ENCODE data around the gene BRIP1.
"Not testable (repeated sequence)": the region's sequence is repeated elsewhere in the genome, so short reads cannot be mapped to it uniquely, and the experiment has no call there.

Gene BRIP1

GRCh38 chr17:61699032-61699431 lies 164.3 kb downstream of the BRIP1 start:
- no peak for DNase-seq (ENCODE audit: low spot score)

- DNase-seq (ENCODE audit: low spot score) = no peak
Observed at GRCh38 chr17:61698244-61698643, 165.1 kb downstream of the BRIP1 start.

- DNase-seq (ENCODE audit: low spot score) = no peak
Observed at GRCh38 chr17:61695779-61696337, 167.5 kb downstream of the BRIP1 start.

GRCh38 chr17:61694095-61694494 lies 169.2 kb downstream of the BRIP1 start:
- no peak for DNase-seq (ENCODE audit: low spot score)

GRCh38 chr17:61689610-61690180 lies 173.6 kb downstream of the BRIP1 start:
- DNase-seq (ENCODE audit: low spot score) = no peak

DNA sequence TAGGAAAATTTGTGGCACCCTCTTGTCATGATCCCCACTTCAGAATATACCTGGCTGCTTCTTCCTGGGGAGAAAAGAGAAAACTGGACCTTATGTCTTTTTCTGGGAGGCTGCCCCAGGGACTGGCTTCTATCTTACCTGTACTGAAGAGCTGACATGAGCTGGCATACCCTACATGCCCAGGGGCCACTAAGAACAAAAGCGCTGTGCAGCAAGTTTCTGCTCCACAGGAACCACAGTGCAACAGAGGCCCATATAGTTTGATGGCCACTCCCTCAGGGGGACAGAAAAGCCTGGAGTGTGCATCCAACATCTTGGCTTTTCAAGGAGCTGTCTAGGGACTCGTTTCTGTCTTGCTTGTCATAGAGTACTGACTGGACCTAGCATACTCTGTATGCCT lies 175.6 kb downstream of the BRIP1 start:
- no peak for DNase-seq (ENCODE audit: low spot score)

DNA sequence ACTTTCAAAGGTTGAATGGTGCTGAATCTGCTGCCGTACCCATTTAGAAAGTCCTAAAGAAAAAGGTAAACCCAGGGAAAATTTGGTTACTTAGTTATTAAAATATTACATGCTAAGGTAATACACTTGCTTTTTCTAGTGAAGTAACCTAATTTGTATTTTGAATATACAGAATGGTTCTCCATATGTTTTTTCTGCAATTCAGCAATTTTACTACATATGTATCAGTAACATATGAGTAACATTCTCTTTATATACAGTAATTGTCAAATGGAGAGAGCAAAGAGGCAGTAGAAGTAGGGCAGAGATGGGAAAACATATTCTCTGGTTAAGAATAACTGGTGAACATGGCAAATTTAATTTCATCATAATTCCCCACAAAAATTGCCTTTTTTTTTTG lies 177.2 kb downstream of the BRIP1 start:
- no peak for DNase-seq (ENCODE audit: low spot score)

- no peak for DNase-seq (ENCODE audit: low spot score)
Observed at GRCh38 chr17:61684818-61685217, 178.5 kb downstream of the BRIP1 start.

GRCh38 chr17:61684172-61684571 lies 179.2 kb downstream of the BRIP1 start:
- no peak for DNase-seq (ENCODE audit: low spot score)

- DNase-seq (ENCODE audit: low spot score) = no peak
Observed at GRCh38 chr17:61683466-61683865, 179.9 kb downstream of the BRIP1 start.

DNA sequence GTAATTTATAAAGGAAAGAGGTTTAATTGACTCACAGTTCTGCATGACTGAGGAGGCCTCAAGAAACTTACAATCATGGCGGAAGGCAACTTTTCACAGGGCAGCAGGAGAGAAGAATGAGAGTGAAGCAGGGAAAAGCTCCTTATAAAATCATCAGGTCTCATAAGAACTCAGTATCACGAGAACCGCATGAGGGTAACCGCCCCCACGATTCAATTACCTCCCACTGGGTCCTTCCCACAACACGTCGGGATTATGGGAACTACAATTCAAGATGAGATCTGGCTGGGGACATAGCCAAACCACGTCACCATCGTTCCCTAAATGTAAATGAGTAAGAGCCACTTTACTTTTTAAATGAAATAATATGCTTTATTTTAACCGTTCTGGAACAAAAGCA lies 182.4 kb downstream of the BRIP1 start:
- no peak for DNase-seq (ENCODE audit: low spot score)

GRCh38 chr17:61678339-61678738 lies 185.0 kb downstream of the BRIP1 start:
- DNase-seq (ENCODE audit: low spot score) = no peak

DNA sequence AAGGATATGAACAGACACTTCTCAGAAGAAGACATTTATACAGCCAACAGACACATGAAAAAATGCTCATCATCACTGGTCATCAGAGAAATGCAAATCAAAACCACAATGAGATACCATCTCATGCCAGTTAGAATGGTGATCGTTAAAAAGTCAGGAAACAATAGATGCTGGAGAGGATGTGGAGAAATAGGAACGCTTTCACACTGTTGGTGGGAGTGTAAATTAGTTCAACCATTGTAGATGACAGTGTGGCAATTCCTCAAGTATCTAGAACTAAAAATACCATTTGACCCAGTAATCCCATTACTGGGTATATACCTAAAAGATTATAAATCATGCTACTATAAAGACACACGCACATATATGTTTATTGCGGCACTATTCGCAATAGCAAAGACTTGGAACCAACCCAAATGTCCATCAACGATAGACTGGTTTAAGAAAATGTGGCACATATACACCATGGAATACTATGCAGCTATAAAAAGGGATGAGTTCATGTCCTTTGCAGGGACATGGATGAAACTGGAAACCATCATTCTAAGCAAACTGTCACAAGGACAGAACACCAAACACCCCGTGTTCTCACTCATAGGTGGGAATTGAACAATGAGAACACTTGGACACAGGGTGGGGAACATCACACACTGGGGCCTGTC lies 186.0 kb downstream of the BRIP1 start:
- not testable (repeated sequence) for DNase-seq (ENCODE audit: low spot score)

DNA sequence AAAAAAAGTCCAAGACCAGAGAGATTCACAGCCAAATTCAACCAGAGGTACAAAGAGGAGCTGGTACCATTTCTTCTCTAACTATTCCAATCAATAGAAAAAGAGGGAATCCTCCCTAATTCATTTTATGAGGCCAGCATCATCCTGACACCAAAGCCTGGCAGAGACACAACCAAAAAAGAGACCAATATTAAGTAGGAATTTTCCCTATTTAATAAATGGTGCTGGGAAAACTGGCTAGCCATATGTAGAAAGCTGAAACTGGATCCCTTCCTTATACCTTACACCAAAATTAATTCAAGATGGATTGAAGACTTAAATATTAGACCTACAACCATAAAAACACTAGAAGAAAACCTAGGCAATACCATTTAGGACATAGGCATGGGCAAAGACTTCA lies 186.8 kb downstream of the BRIP1 start:
- DNase-seq (ENCODE audit: low spot score) = not testable (repeated sequence)

DNA sequence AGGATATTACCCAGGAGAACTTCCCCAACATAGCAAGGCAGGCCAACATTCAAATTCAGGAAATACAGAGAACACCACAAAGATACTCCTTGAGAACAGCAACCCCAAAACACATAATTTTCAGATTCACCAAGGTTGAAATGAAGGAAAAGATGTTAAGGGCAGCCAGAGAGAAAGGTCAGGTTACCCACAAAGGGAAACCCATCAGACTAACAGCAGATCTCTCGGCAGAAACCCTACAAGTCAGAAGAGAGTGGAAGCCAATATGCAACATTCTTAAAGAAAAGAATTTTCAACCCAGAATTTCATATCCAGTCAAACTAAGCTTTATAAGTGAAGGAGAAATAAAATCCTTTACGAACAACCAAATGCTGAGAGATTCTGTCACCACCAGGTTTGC lies 188.7 kb downstream of the BRIP1 start:
- not testable (repeated sequence) for DNase-seq (ENCODE audit: low spot score)

- DNase-seq (ENCODE audit: low spot score) = not testable (repeated sequence)
Observed at GRCh38 chr17:61673019-61673897, 190.1 kb downstream of the BRIP1 start.

GRCh38 chr17:61672140-61672539 lies 191.2 kb downstream of the BRIP1 start:
- no peak for DNase-seq (ENCODE audit: low spot score)

DNA sequence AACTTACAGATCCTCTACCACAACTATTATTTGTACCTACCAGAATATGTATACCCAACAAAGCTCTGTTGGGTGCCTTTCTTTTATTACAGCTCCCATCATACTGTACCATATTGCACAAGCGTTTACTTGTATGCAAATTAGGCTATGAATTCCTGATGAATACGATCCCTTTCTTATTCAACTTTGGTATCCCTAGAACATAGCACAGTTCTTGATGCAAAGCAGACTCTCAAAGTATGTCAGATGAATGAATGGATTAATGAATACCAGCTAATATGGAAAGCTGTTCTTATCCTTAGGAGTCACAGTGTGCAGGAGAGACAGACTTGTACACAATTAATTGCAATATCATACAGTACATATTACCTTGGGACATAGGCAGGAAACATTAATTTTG lies 192.6 kb downstream of the BRIP1 start:
- DNase-seq (ENCODE audit: low spot score) = no peak

- DNase-seq (ENCODE audit: low spot score) = no peak
Observed at GRCh38 chr17:61669522-61669921, 193.8 kb downstream of the BRIP1 start.

DNA sequence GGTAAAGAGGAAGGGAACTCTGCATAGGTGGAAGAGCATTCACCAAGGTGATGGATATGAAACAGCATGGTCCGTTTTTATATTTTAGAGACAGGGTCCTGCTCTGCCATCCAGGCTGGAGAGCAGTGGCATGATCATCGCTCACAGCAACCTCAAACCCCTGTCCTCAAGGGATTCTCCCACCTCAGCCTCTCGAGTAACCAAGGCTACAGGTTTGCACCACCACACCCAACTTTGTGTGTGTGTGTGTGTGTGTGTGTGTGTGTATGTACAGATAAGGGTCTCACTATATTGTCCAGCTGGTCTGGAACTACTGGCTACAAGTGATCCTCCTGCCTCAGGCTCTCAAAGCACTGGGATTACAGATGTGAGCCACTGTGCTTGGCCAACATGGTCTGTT lies 194.8 kb downstream of the BRIP1 start:
- DNase-seq (ENCODE audit: low spot score) = no peak

- DNase-seq (ENCODE audit: low spot score) = not testable (repeated sequence)
Observed at GRCh38 chr17:61666406-61667088, 196.8 kb downstream of the BRIP1 start.

- no peak for DNase-seq (ENCODE audit: low spot score)
Observed at GRCh38 chr17:61663310-61663709, 200.0 kb downstream of the BRIP1 start.

All from left forelimb (tissue), 1 donor.